Measurements from ENCODE around the gene SLC12A7. TPM values are rescaled to one million over a fixed set of nuclear protein-coding genes. Genes with fewer than 3 reads are reported as not detected.

SLC12A7 gene
- total RNA-seq, 1 experiment from 2014 or later, result 48.2 TPM

- Histone ChIP-seq H4K20me1 (ENCODE audit: low read length) (peaks cover 27% of the 10 kb centered on the region), H3K9me2 (replicated peaks; ENCODE audit: low read length) (no peaks in the 10 kb centered on the region), H3F3A (ENCODE audit: low read length, unreplicated experiment) (no peaks in the 10 kb centered on the region), H3K4me2 (ENCODE audit: low read length) (peak overlapping the region; percentile 6; the same call in 1 of the 2 replicates), H3K9me3 (ENCODE audit: low read length) (no peaks in the 10 kb centered on the region), H3K9ac (ENCODE audit: low read length) (peak overlapping the region; percentile 50), H3K4me3 (ENCODE audit: low read length) (no peak overlapping the region), H2AFZ (ENCODE audit: low read length) (no peak overlapping the region), H3K27ac (ENCODE audit: low read length) (peak overlapping the region; percentile 86), H3K27me3 (ENCODE audit: low read length) (no peaks in the 10 kb centered on the region), H3K4me1 (ENCODE audit: insufficient read depth, low read length) (peaks cover 41% of the 10 kb centered on the region), H3K36me3 (ENCODE audit: low read depth, low read length) (no peaks in the 10 kb centered on the region), H3K79me2 (ENCODE audit: low read length) (peaks cover 35% of the 10 kb centered on the region)
- intact Hi-C loops (cut with micrococcal nuclease), result loop anchor here (2.0 to 5.0 kb wide), 2 partner anchors 47 to 201 kb away; no protein-coding TSS in a partner anchor
- no peak for DNase-seq
- TF ChIP-seq EZH2 (IDR thresholded peaks at IDR 0.05; ENCODE audit: low read length, unreplicated experiment) (no peak), EZH2phosphoT487 (IDR thresholded peaks at IDR 0.05; ENCODE audit: borderline replicate concordance, low read length) (no peak), CTCF (conservative IDR thresholded peaks at IDR 0.05; ENCODE audit: low read depth, low read length) (no peak)
- no peak for ATAC-seq
- ChIA-PET CTCF (no interaction called here), POLR2A (ENCODE audit: unreplicated experiment) (no interaction called here)
- no TSS peak for BruUV-seq (replicated peaks)
Measured at GRCh38 chr5:1113332-1113690, 1.4 kb upstream of the SLC12A7 start.

- BruUV-seq (replicated peaks), result no TSS peak
- peak overlapping the region; percentile 72 for H3K4me2 ChIP-seq (ENCODE audit: low read length)
- POLR2A ChIA-PET (ENCODE audit: unreplicated experiment), result no interaction called here
- CTCF ChIA-PET, result no interaction called here
- no peaks in the 10 kb centered on the region for H3K9me3 ChIP-seq (ENCODE audit: low read length)
- H3K79me2 ChIP-seq (ENCODE audit: low read length), result peaks cover 40% of the 10 kb centered on the region
- peak overlapping the region; percentile 86 for H3K27ac ChIP-seq (ENCODE audit: low read length)
- no peaks in the 10 kb centered on the region; the same call in 1 of the 2 replicates for H3K36me3 ChIP-seq (ENCODE audit: low read depth, low read length)
- no peaks in the 10 kb centered on the region for H3K9me2 ChIP-seq (replicated peaks; ENCODE audit: low read length)
- DNase-seq (peak; percentile 98), ATAC-seq (peak; percentile 55)
- intact Hi-C loops (cut with micrococcal nuclease), result loop anchor here (2.0 to 5.0 kb wide), 2 partner anchors 48 to 200 kb away; no protein-coding TSS in a partner anchor
- no peaks in the 10 kb centered on the region for H3F3A ChIP-seq (ENCODE audit: low read length, unreplicated experiment)
- H3K4me3 ChIP-seq (ENCODE audit: low read length), result peak overlapping the region; percentile 41; the same call in 1 of the 2 replicates
- TF ChIP-seq CTCF (conservative IDR thresholded peaks at IDR 0.05; ENCODE audit: low read depth, low read length), result no peak
- TF ChIP-seq EZH2 (IDR thresholded peaks at IDR 0.05; ENCODE audit: low read length, unreplicated experiment), result no peak
- TF ChIP-seq EZH2phosphoT487 (IDR thresholded peaks at IDR 0.05; ENCODE audit: borderline replicate concordance, low read length), result no peak
- peaks cover 35% of the 10 kb centered on the region for H3K4me1 ChIP-seq (ENCODE audit: insufficient read depth, low read length)
- H3K9ac ChIP-seq (ENCODE audit: low read length), result peak overlapping the region; percentile 52
- H3K27me3 ChIP-seq (ENCODE audit: low read length), result no peaks in the 10 kb centered on the region
- peaks cover 32% of the 10 kb centered on the region for H4K20me1 ChIP-seq (ENCODE audit: low read length)
- no peak overlapping the region for H2AFZ ChIP-seq (ENCODE audit: low read length)
Measured at GRCh38 chr5:1112596-1113331, 901 bp upstream of the SLC12A7 start.

GRCh38 chr5:1111241-1111726, 579 bp downstream of the SLC12A7 start:
- peaks cover 25% of the 10 kb centered on the region for H3K4me1 ChIP-seq (ENCODE audit: insufficient read depth, low read length)
- BruUV-seq (replicated peaks), result no TSS peak
- H3F3A ChIP-seq (ENCODE audit: low read length, unreplicated experiment), result no peaks in the 10 kb centered on the region
- POLR2A ChIA-PET (ENCODE audit: unreplicated experiment), result no interaction called here
- CTCF ChIA-PET, result no interaction called here
- no peaks in the 10 kb centered on the region for H3K9me2 ChIP-seq (replicated peaks; ENCODE audit: low read length)
- H4K20me1 ChIP-seq (ENCODE audit: low read length), result peaks cover 47% of the 10 kb centered on the region
- no peak for DNase-seq
- peak overlapping the region; percentile 99 for H3K4me2 ChIP-seq (ENCODE audit: low read length)
- peak overlapping the region; percentile 88 for H3K9ac ChIP-seq (ENCODE audit: low read length)
- no peaks in the 10 kb centered on the region for H3K27me3 ChIP-seq (ENCODE audit: low read length)
- TF ChIP-seq EZH2 (IDR thresholded peaks at IDR 0.05; ENCODE audit: low read length, unreplicated experiment), result no peak
- TF ChIP-seq CTCF (conservative IDR thresholded peaks at IDR 0.05; ENCODE audit: low read depth, low read length), result no peak
- TF ChIP-seq EZH2phosphoT487 (IDR thresholded peaks at IDR 0.05; ENCODE audit: borderline replicate concordance, low read length), result no peak
- intact Hi-C loops (cut with micrococcal nuclease), result loop anchor here (5.0 kb wide), 1 partner anchor 199 kb away; no protein-coding TSS in a partner anchor
- no peak overlapping the region for H2AFZ ChIP-seq (ENCODE audit: low read length)
- peak overlapping the region; percentile 31 for H3K27ac ChIP-seq (ENCODE audit: low read length)
- H3K9me3 ChIP-seq (ENCODE audit: low read length), result no peaks in the 10 kb centered on the region
- ATAC-seq, result peak; percentile 23
- peaks cover 55% of the 10 kb centered on the region for H3K79me2 ChIP-seq (ENCODE audit: low read length)
- no peaks in the 10 kb centered on the region; the same call in 1 of the 2 replicates for H3K36me3 ChIP-seq (ENCODE audit: low read depth, low read length)
- peak overlapping the region; percentile 89 for H3K4me3 ChIP-seq (ENCODE audit: low read length)

Measured in PC-3 (cell line).